Ramos (cell line): ENCODE data around the gene PSMD12.
"Not testable (repeated sequence)": the region's sequence is repeated elsewhere in the genome, so short reads cannot be mapped to it uniquely, and the experiment has no call there.

ENCODE experiments used
- in situ Hi-C: fragments of 300-500 bp; cut with MboI; formaldehyde crosslinking; loops from one replicate; pipeline ENCODE4 v1.14.3; 2022; ENCODE audit warnings: low sequenced_read_pairs; ENCODE audit not compliant: unreplicated experiment

Gene PSMD12

GRCh38 chr17:67322042-67322787 is 44.2 kb downstream of the PSMD12 start:
- in situ Hi-C loops = no loop called here

GRCh38 chr17:67321486-67321885 is 44.9 kb downstream of the PSMD12 start:
- in situ Hi-C loops = not testable (repeated sequence)

- in situ Hi-C loops = no loop called here
Measured at GRCh38 chr17:67316781-67317180, 49.6 kb downstream of the PSMD12 start.

- in situ Hi-C loops = no loop called here
Measured at GRCh38 chr17:67315865-67316264, 50.5 kb downstream of the PSMD12 start.

- in situ Hi-C loops = no loop called here
Measured at GRCh38 chr17:67312265-67312664, 54.1 kb downstream of the PSMD12 start.

GRCh38 chr17:67311575-67311974 is 54.8 kb downstream of the PSMD12 start:
- in situ Hi-C loops = no loop called here

GRCh38 chr17:67310406-67310805 is 56.0 kb downstream of the PSMD12 start:
- in situ Hi-C loops = no loop called here

- in situ Hi-C loops = not testable (repeated sequence)
Measured at GRCh38 chr17:67305446-67306235, 60.7 kb downstream of the PSMD12 start.

- in situ Hi-C loops = no loop called here
Measured at GRCh38 chr17:67297454-67297960, 68.9 kb downstream of the PSMD12 start.

GRCh38 chr17:67294451-67295199 is 71.8 kb downstream of the PSMD12 start:
- in situ Hi-C loops = no loop called here

- in situ Hi-C loops = no loop called here
Measured at GRCh38 chr17:67293251-67294203, 72.8 kb downstream of the PSMD12 start.

GRCh38 chr17:67290711-67291291 is 75.6 kb downstream of the PSMD12 start:
- in situ Hi-C loops = no loop called here

- in situ Hi-C loops = no loop called here
Measured at GRCh38 chr17:67290244-67290643, 76.1 kb downstream of the PSMD12 start.

- in situ Hi-C loops = no loop called here
Measured at GRCh38 chr17:67289181-67289876, 77.0 kb downstream of the PSMD12 start.
